GM15510 (cell line): ENCODE measurements around the gene CEP70.

ENCODE experiments used
- POLR2A ChIP-seq: IDR thresholded peaks from 3 replicates; pipeline ENCODE4 v1.6.1; 2011; ENCODE audit warnings: borderline replicate concordance; ENCODE audit not compliant: insufficient read length; ENCODE audit errors: extremely low read depth

The CEP70 gene

DNA sequence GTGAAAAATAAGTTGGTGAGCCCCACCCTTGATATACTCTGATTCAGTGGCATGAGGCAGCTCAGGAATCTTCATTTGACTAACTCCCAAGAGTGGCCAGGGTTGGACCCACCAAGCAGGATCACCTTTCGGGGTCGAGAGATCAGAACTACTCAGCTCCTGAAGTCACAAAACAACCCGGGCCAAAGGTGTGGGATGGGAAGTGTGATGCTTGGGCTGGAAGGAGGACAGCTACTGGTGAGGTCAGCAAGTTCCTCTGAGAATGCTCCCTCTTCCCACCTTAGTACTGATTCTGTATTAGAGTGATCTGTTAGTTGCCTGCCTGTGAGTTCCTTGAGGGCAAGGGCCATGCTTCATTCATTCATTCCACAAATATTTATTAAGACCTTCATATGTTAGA is 144.6 kb downstream of the CEP70 start:
- TF ChIP-seq POLR2A = no peak

DNA sequence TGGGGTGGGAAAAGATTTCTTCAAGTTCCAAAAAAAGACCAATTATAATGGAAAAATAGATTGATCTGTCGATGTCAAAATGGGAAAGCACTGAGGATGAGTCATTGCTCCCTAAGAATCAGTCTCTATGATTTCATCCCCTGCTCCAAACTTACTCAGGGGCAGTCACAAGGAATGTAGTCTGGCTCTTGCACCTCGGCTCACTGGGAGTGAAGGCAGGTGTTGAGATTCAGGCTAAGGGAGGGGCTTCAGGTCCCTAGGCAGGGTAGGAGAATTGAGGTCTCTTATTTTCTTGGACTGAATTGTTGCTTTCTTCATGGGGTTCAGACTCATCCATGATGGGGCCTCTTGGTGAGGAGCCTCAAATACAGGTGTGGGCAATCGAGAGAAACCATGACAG is 145.4 kb downstream of the CEP70 start:
- TF ChIP-seq POLR2A = no peak

DNA sequence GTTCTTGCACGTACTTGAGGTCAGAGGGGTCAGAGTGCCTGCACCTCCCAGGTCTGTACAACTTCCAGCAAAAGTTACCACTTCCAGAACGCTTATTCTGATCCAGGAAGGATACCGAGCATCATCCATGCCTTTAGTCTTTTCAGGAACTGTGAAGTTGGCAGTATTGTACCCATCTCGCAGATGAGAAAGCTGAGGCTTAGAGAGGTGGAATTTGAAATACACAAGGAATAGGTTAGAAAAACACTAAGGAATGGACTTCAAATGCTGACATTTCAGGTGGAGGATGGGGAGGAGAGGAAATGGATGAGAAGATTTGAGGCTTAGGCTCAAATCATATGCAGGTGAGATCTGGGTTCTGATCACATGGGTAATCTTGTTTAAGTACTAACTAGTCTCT is 148.4 kb downstream of the CEP70 start:
- TF ChIP-seq POLR2A = no peak

DNA sequence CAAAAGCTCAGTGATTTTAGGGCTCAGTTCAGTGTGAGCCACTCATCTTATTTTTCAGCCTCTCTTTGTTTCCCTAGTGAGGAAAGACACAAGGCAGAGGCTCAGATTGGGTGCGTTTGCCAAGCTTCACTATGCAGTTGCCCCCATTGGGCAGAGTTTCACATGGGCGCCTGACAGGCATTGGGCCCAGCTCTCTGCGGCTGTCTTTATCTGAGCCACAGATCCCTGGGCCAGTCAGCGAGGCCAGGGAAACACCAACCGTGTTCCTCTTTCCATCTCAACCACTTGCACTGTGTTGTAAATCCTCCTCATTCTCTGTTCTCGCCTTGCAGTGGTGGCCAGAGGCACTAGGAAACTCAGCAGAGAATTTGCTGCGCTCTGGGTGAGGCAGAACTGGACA is 148.8 kb downstream of the CEP70 start:
- TF ChIP-seq POLR2A = no peak
